ENCODE measurements around the gene FN1.

GRCh38 chr2:215404348-215405012 lies 31.4 kb downstream of the FN1 start:
- TF ChIP-seq CTCF (IDR thresholded peaks at IDR 0.05) (no peak), POLR2A (IDR thresholded peaks at IDR 0.05) (no peak)

All from prostate gland (tissue), 2 donors.